ENCODE results near the gene TM4SF4. TPM values are rescaled to one million over a fixed set of nuclear protein-coding genes. Genes with fewer than 3 reads are reported as not detected.
A peak's percentile ranks its signal among the peaks of the same experiment; 100 is the strongest.

Gene TM4SF4
- total RNA-seq, 4 donors from 2014 or later = not detected

- peaks cover 0 to 19% (median 15%) of the 10 kb centered on the region in 3 donors for H3K36me3 ChIP-seq
- TF ChIP-seq POLR2A (IDR thresholded peaks at IDR 0.05) (no peak), CTCF (IDR thresholded peaks at IDR 0.05) (no peak)
- WGBS, 2 donors = 71 to 81% methylated on average over 6 to 9 of the region's 9 CpGs
- peaks cover 0 to 38% (median 6%) of the 10 kb centered on the region in 3 donors for H3K4me1 ChIP-seq
- intact Hi-C loops (cut with DNase I) = no loop called here
- no peak overlapping the region for H3K4me3 ChIP-seq
- DNase-seq = no peak
- no peak overlapping the region for H3K27ac ChIP-seq
- H3K27me3 ChIP-seq = no peaks in the 10 kb centered on the region
- no peaks in the 10 kb centered on the region for H3K9me3 ChIP-seq
These were observed 68.1 kb downstream of the TM4SF4 start for GRCh38 chr3:149542375-149543312.

- DNase-seq = no peak
- Histone ChIP-seq H3K4me3 (no peak overlapping the region), H3K27me3 (no peaks in the 10 kb centered on the region), H3K36me3 (peaks cover 0 to 19% (median 15%) of the 10 kb centered on the region in 3 donors), H3K27ac (no peak overlapping the region), H3K9me3 (no peaks in the 10 kb centered on the region), H3K4me1 (peaks cover 4 to 39% (median 5%) of the 10 kb centered on the region in 3 donors)
- TF ChIP-seq CTCF (IDR thresholded peaks at IDR 0.05) = no peak
- WGBS, 2 donors = 90 to 94% methylated on average over 2 of the region's 2 CpGs
- intact Hi-C loops (cut with DNase I) = no loop called here
These were observed 70.6 kb downstream of the TM4SF4 start for GRCh38 chr3:149545049-149545448.

- Histone ChIP-seq H3K4me1 (peaks cover 3 to 34% (median 4%) of the 10 kb centered on the region in 3 donors), H3K9me3 (no peaks in the 10 kb centered on the region), H3K27me3 (no peaks in the 10 kb centered on the region), H3K36me3 (peaks cover 0 to under 1% (median 0%) of the 10 kb centered on the region in 3 donors), H3K27ac (peak overlapping the region in 3 of 4 donors; percentile 57 to 73 (median 59)), H3K4me3 (no peak overlapping the region)
- no peak for DNase-seq
- TF ChIP-seq CTCF (IDR thresholded peaks at IDR 0.05) (no peak), POLR2A (IDR thresholded peaks at IDR 0.05) (no peak)
- intact Hi-C loops (cut with DNase I) = no loop called here
- 57 to 79% methylated on average over 8 to 9 of the region's 9 CpGs for WGBS, 2 donors
These were observed 72.9 kb downstream of the TM4SF4 start for GRCh38 chr3:149547413-149547812.

- H3K4me3 ChIP-seq = no peak overlapping the region
- H3K27ac ChIP-seq = peak overlapping the region in 3 of 4 donors; percentile 59 to 82 (median 73)
- DNase-seq = no peak
- peaks cover 3 to 39% (median 4%) of the 10 kb centered on the region in 3 donors for H3K4me1 ChIP-seq
- no peak for TF ChIP-seq CTCF (IDR thresholded peaks at IDR 0.05)
- no peak for TF ChIP-seq POLR2A (IDR thresholded peaks at IDR 0.05)
- H3K9me3 ChIP-seq = no peaks in the 10 kb centered on the region
- WGBS, 2 donors = 51 to 58% methylated on average over 13 of the region's 13 CpGs
- intact Hi-C loops (cut with DNase I) = no loop called here
- no peaks in the 10 kb centered on the region for H3K27me3 ChIP-seq
- no peaks in the 10 kb centered on the region for H3K36me3 ChIP-seq
These were observed 73.6 kb downstream of the TM4SF4 start for GRCh38 chr3:149547954-149548668.

- no peaks in the 10 kb centered on the region for H3K36me3 ChIP-seq
- TF ChIP-seq CTCF (IDR thresholded peaks at IDR 0.05) (no peak), POLR2A (IDR thresholded peaks at IDR 0.05) (no peak)
- intact Hi-C loops (cut with DNase I) = no loop called here
- no peaks in the 10 kb centered on the region for H3K27me3 ChIP-seq
- DNase-seq = no peak
- WGBS, 2 donors = 92 to 95% methylated on average over 4 of the region's 4 CpGs
- H3K4me3 ChIP-seq = no peak overlapping the region
- H3K4me1 ChIP-seq = peaks cover 6 to 44% (median 6%) of the 10 kb centered on the region in 3 donors
- H3K27ac ChIP-seq = peak overlapping the region in 3 of 4 donors; percentile 59 to 82 (median 73)
- no peaks in the 10 kb centered on the region for H3K9me3 ChIP-seq
These were observed 74.2 kb downstream of the TM4SF4 start for GRCh38 chr3:149548669-149549065.

All from esophagus squamous epithelium (tissue), 5 donors.